ENCODE data around the gene PNPLA2. TPM values are rescaled to one million over a fixed set of nuclear protein-coding genes. Genes with fewer than 3 reads are reported as not detected.

PNPLA2 gene
- total and polyA plus RNA-seq, 4 donors = 9.1 to 49.9 (median 28.5) TPM

GRCh38 chr11:786235-787083, 32.3 kb upstream of the PNPLA2 start:
- DNase-seq (ENCODE audit: low read depth in 4 of 6, low spot score in 6 of 6) = no peak
- Histone ChIP-seq H3K4me3 (ENCODE audit: low read depth, low read length) (no peak overlapping the region), H3K9me3 (ENCODE audit: control insufficient read depth, insufficient read depth, low read length) (no peaks in the 10 kb centered on the region), H3K27me3 (ENCODE audit: control insufficient read depth, insufficient read depth, low read length) (peaks cover 3% of the 10 kb centered on the region), H3K36me3 (ENCODE audit: control insufficient read depth, insufficient read depth, low read length) (peaks cover 59% of the 10 kb centered on the region), H3K27ac (ENCODE audit: low read depth, low read length) (no peak overlapping the region), H3K4me1 (ENCODE audit: control insufficient read depth, insufficient read depth, low read length) (peaks cover 49% of the 10 kb centered on the region)
- WGBS (ENCODE audit: insufficient coverage) = 73% methylated on average over 23 of the region's 24 CpGs

DNA sequence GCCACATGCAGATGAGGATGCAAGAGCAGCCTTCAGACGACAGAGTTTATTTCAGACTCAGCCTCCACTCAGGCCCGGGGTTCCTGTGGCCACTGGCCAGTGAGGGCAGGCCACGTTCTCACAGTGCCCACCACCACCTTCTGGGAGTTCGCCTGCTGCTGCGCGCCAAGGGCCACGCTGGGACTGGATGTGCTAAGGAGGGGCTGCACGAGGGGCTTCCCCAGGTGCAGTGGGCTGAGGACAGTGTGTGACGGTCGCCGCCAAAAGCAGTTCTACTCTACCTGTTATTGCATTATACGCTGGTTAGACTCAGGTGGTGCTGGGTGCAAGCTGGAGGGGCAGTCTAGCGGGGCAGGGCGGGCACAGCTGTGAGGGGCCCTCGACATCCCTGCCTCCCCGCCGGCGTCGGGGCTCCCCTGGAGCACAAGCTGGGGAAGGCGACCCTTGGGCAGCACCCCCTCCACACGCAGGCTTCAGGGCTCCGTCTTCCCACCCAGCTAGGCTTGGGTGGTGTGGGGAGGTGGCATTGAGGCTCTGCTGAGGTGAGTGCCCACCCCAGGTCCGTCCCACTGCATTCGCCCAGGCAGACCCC, 31.5 kb upstream of the PNPLA2 start:
- WGBS (ENCODE audit: insufficient coverage) = 90% methylated on average over 10 of the region's 24 CpGs
- H3K36me3 ChIP-seq (ENCODE audit: control insufficient read depth, insufficient read depth, low read length) = peaks cover 59% of the 10 kb centered on the region

GRCh38 chr11:788009-788640, 30.6 kb upstream of the PNPLA2 start:
- H3K27ac ChIP-seq (ENCODE audit: low read depth, low read length) = no peak overlapping the region
- H3K9me3 ChIP-seq (ENCODE audit: control insufficient read depth, insufficient read depth, low read length) = no peaks in the 10 kb centered on the region
- H3K36me3 ChIP-seq (ENCODE audit: control insufficient read depth, insufficient read depth, low read length) = peaks cover 63% of the 10 kb centered on the region
- WGBS (ENCODE audit: insufficient coverage) = 82% methylated on average over 25 of the region's 28 CpGs
- peaks cover 42% of the 10 kb centered on the region for H3K4me1 ChIP-seq (ENCODE audit: control insufficient read depth, insufficient read depth, low read length)
- H3K4me3 ChIP-seq (ENCODE audit: low read depth, low read length) = no peak overlapping the region
- peaks cover 3% of the 10 kb centered on the region for H3K27me3 ChIP-seq (ENCODE audit: control insufficient read depth, insufficient read depth, low read length)
- DNase-seq (ENCODE audit: low read depth in 4 of 6, low spot score in 6 of 6) = no peak

More for the DNA sequence above, 31.5 kb upstream of the PNPLA2 start:
- no peaks in the 10 kb centered on the region for H3K9me3 ChIP-seq (ENCODE audit: control insufficient read depth, insufficient read depth, low read length)
- no peak overlapping the region for H3K4me3 ChIP-seq (ENCODE audit: low read depth, low read length)
- H3K4me1 ChIP-seq (ENCODE audit: control insufficient read depth, insufficient read depth, low read length) = peaks cover 49% of the 10 kb centered on the region
- no peak overlapping the region for H3K27ac ChIP-seq (ENCODE audit: low read depth, low read length)
- peaks cover 3% of the 10 kb centered on the region for H3K27me3 ChIP-seq (ENCODE audit: control insufficient read depth, insufficient read depth, low read length)
- DNase-seq (ENCODE audit: low read depth in 4 of 6, low spot score in 6 of 6) = no peak

DNA sequence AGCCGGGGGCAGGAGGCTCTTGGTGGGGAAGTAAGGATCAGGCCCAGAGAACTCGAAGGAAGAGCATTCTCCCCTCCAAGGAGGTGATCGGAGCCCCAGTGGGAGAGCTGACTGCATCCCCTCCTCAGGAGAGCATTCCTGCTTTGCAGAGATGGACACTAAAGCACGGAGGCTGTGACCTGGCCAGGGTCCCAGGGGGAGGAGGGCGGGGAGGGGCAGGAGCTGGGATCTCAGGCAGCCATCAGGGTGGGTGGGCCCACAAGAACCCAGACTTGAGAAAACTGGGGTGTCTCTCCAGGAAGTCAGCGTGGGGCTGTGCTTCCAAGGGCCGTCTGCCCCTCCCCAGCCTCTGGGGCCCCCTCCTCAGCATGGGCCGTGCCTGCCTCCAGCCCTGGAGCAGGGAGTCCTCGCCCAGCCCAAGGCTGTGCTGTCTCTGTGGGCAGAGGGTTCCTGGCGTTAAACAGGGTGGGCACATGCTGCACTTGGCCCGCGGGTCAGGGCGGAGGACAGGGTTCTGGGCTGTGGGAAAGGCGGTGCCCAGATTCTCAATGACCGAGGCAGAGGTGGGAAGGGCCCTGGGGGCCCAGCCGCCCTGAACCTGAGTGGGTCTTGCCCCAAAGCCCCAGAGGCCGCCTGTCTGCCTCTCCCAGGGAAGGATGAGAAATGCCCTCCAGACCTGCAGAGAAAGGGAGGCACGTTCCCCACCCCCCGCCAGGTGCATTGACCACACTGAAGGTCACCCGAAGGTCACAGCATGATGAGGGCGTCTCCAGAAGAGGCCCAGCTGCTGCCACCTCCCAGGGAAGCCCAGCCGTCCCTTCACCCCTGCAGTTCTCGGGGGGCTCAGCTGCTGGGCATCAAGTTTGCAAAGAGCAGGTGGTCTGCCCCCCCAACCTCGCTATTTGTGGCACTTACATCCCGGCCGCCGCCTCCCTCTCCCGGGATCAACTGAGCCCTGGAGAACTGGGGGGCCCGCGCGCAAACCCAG, 29.5 kb upstream of the PNPLA2 start:
- Histone ChIP-seq H3K36me3 (ENCODE audit: control insufficient read depth, insufficient read depth, low read length) (peaks cover 74% of the 10 kb centered on the region), H3K4me1 (ENCODE audit: control insufficient read depth, insufficient read depth, low read length) (peaks cover 38% of the 10 kb centered on the region), H3K27me3 (ENCODE audit: control insufficient read depth, insufficient read depth, low read length) (peaks cover 3% of the 10 kb centered on the region), H3K4me3 (ENCODE audit: low read depth, low read length) (peak overlapping the region; percentile 39), H3K27ac (ENCODE audit: low read depth, low read length) (peak overlapping the region; percentile 25), H3K9me3 (ENCODE audit: control insufficient read depth, insufficient read depth, low read length) (no peaks in the 10 kb centered on the region)
- no peak for DNase-seq (ENCODE audit: low read depth in 4 of 6, low spot score in 6 of 6)
- WGBS (ENCODE audit: insufficient coverage) = 20% methylated on average over 28 of the region's 31 CpGs

DNA sequence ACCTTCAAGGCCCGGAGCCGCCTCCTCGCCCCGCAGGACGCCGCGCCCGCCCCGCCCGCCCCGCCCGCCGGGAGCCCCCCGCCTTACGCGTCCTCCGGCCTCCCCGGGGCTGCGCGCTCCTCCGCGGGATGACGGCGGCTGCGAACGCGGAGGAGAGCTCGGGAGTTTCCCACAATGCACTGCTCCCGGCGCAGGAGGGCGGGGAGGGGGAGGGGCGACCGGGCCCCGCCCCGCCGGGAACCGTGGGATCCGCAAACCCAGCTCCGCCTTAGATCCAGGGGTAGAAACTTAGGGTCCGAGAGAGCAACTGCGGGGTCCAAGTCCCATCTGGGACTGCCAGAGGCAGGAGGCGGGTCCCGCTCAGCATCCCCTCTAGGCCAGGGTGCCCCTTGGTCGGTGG, 28.8 kb upstream of the PNPLA2 start, which contains the start of gene CEND1:
TSS of gene CEND1 (minus strand) at position 148 of the 400 bp plus-strand sequence. CDS start 1,514 bp downstream, outside the sequence.
- DNase-seq (ENCODE audit: low read depth in 4 of 6, low spot score in 6 of 6) = peak in 2 of 6 donors; percentile 91 to 92
- Histone ChIP-seq H3K4me3 (ENCODE audit: low read depth, low read length) (peak within 1 kb of the TSS; percentile 39), H3K36me3 (ENCODE audit: control insufficient read depth, insufficient read depth, low read length) (peaks cover 79% of the 10 kb centered on the region), H3K27me3 (ENCODE audit: control insufficient read depth, insufficient read depth, low read length) (peaks cover 3% of the 10 kb centered on the region), H3K27ac (ENCODE audit: low read depth, low read length) (peak within 1 kb of the TSS; percentile 25), H3K9me3 (ENCODE audit: control insufficient read depth, insufficient read depth, low read length) (no peaks in the 10 kb centered on the region), H3K4me1 (ENCODE audit: control insufficient read depth, insufficient read depth, low read length) (peaks cover 45% of the 10 kb centered on the region)
- WGBS (ENCODE audit: insufficient coverage) = 2% methylated on average over 38 of the region's 44 CpGs

DNA sequence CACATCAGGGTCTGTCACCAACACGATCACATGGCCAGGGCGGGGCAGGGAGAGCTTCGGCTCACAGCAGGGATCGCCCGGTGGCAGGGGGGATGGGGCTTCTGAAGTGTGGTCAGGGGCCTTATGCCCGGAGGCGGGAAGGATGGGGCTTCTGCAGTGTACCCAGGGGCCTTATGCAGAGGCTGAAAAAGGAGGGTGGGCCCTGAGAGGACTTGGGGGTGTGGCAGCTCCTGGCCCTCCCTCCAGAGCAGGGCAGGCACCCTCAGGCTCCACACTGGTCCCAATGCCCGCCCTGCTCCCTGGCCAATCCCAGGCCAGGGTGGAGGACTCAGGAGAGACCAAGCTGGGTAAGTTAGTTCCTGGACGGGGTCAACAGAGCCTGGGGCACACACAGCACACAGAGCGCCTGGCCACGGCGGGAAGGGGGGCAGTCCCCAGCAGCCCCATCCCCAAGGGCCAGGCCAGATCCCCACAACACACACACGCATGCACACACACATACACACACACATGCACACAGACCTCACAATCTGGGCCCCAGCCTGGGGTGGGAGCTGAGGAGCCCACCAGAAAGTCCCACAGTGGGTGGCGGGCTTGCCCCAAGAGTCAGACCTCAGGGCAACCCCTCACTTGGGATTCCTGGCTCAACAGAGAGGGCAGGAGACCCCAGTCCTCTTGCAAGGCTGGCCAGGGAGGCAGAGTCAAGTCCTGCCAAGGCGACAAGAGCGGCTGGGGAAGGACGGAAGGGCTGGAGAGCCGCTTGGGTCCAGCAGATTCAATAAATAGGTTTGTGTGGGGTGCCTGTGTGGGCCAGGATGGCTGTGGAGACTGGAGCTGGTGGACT, 27.8 kb upstream of the PNPLA2 start:
- Histone ChIP-seq H3K27ac (ENCODE audit: low read depth, low read length) (no peak overlapping the region), H3K9me3 (ENCODE audit: control insufficient read depth, insufficient read depth, low read length) (no peaks in the 10 kb centered on the region), H3K4me3 (ENCODE audit: low read depth, low read length) (no peak overlapping the region), H3K36me3 (ENCODE audit: control insufficient read depth, insufficient read depth, low read length) (peaks cover 83% of the 10 kb centered on the region), H3K27me3 (ENCODE audit: control insufficient read depth, insufficient read depth, low read length) (peaks cover 3% of the 10 kb centered on the region), H3K4me1 (ENCODE audit: control insufficient read depth, insufficient read depth, low read length) (peaks cover 55% of the 10 kb centered on the region)
- no peak for DNase-seq (ENCODE audit: low read depth in 4 of 6, low spot score in 6 of 6)
- 54% methylated on average over 18 of the region's 18 CpGs for WGBS (ENCODE audit: insufficient coverage)

DNA sequence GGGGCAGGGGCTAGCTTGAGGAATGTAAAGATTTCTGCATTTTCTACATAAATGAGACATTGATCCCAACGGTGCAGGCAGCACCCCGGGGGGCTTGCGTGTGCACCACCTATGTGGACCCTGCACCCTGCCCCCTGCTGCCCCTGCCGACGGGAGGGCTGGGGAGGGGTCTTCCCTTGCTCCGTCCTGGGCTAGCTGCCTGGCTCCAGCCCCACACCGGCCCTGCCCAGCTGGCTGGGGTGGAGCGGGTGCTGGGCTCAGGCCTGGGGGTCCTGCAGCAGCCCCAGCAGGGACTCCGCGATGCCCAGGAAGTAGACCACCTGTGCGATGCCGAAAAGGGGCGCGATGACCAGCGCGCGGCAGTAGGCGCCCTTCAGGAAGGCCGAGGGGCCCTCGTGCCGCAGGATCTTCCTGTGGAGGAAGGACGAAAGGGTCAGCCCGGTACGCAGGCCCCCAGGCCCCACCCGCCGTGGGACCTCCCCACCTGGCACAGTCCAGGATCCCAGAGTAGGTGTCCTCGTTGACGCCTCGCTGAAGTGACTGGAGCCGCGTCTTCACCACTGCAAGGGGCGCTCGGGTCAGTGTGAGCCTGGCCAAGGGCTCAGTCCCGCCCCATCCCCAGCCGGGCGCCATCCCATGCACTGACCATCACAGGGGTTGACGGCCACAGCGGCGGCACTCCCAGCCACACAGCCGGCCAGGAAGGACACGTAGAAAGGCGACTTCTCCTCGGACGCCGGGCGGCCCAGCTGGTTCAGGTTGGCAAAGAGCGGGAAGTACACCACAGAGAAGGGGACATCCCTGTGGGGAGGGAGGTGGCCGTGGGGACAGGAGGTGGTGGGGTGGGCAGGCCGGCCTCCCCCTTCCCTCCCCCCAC, 26.8 kb upstream of the PNPLA2 start:
- 90% methylated on average over 36 of the region's 49 CpGs for WGBS (ENCODE audit: insufficient coverage)
- no peak for DNase-seq (ENCODE audit: low read depth in 4 of 6, low spot score in 6 of 6)
- peaks cover 3% of the 10 kb centered on the region for H3K27me3 ChIP-seq (ENCODE audit: control insufficient read depth, insufficient read depth, low read length)
- H3K4me3 ChIP-seq (ENCODE audit: low read depth, low read length) = no peak overlapping the region
- H3K4me1 ChIP-seq (ENCODE audit: control insufficient read depth, insufficient read depth, low read length) = peaks cover 64% of the 10 kb centered on the region
- H3K9me3 ChIP-seq (ENCODE audit: control insufficient read depth, insufficient read depth, low read length) = no peaks in the 10 kb centered on the region
- H3K36me3 ChIP-seq (ENCODE audit: control insufficient read depth, insufficient read depth, low read length) = peaks cover 77% of the 10 kb centered on the region
- no peak overlapping the region for H3K27ac ChIP-seq (ENCODE audit: low read depth, low read length)

DNA sequence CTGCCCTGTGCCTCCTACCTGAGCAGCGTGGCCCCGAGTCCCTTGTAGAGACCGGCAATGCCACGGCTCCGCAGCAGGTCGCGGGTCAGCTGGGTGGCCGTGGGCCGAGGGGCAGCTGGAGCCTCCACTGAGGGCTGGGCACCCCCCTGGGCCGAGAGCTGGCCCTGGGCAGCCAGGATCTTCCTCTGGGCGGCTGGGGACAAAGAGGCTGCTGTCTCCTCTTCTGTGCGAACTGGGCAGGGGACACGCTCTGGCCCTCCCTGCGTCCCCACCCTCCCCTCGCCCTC, 26.2 kb upstream of the PNPLA2 start:
- peaks cover 70% of the 10 kb centered on the region for H3K4me1 ChIP-seq (ENCODE audit: control insufficient read depth, insufficient read depth, low read length)
- H3K27ac ChIP-seq (ENCODE audit: low read depth, low read length) = no peak overlapping the region
- no peak overlapping the region for H3K4me3 ChIP-seq (ENCODE audit: low read depth, low read length)
- H3K36me3 ChIP-seq (ENCODE audit: control insufficient read depth, insufficient read depth, low read length) = peaks cover 71% of the 10 kb centered on the region
- peaks cover 3% of the 10 kb centered on the region for H3K27me3 ChIP-seq (ENCODE audit: control insufficient read depth, insufficient read depth, low read length)
- no peak for DNase-seq (ENCODE audit: low read depth in 4 of 6, low spot score in 6 of 6)
- 89% methylated on average over 14 of the region's 15 CpGs for WGBS (ENCODE audit: insufficient coverage)
- H3K9me3 ChIP-seq (ENCODE audit: control insufficient read depth, insufficient read depth, low read length) = no peaks in the 10 kb centered on the region
